GM21367 (cell line): Measurements from ENCODE around the gene RNF186.
"Not testable (repeated sequence)": the region's sequence is repeated elsewhere in the genome, so short reads cannot be mapped to it uniquely, and the experiment has no call there.

Experiments used
- ATAC-seq: cut with Tn5 transposase; IDR thresholded peaks from one replicate; pipeline ENCODE4 v1.9.1; 2021; ENCODE audit not compliant: unreplicated experiment

RNF186 gene

DNA sequence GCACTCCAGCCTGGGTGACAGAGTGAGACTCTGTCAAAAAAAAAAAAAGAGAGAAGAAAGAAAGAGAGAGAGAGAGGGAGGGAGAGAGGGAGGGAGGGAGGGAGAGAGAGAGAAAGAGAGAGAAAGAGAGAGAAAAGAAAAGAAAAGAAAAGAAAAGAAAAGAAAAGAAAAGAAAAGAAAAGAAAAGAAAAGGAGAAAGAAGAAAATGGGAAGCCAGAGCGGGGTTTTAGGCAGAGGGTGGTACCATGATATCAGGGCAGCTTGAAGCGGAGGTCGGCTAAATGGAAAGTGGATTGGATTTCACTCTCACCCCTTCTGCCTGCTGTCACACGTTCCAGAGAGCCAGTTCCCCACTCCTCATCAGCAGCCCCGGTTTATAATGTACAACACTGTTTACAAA is 17.3 kb downstream of the RNF186 start:
- no peak for ATAC-seq

DNA sequence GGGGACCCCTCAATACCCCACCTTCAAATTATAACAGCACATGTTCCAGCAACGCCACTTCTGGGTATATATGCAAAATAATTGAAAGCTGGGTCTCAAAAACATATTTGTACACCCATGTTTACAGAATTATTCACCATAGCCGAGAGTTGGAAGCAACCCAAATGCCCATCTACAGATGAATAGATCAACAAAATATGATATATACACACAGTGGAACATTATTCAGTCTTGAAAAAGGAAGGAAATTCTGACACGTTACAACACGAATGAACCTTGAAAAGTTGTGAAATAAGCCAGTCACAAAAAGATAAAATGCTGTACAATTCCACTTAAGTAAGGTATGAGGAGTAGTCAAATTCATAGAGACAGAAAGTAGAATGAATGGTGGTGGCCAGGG is 20.5 kb downstream of the RNF186 start:
- ATAC-seq = no peak

DNA sequence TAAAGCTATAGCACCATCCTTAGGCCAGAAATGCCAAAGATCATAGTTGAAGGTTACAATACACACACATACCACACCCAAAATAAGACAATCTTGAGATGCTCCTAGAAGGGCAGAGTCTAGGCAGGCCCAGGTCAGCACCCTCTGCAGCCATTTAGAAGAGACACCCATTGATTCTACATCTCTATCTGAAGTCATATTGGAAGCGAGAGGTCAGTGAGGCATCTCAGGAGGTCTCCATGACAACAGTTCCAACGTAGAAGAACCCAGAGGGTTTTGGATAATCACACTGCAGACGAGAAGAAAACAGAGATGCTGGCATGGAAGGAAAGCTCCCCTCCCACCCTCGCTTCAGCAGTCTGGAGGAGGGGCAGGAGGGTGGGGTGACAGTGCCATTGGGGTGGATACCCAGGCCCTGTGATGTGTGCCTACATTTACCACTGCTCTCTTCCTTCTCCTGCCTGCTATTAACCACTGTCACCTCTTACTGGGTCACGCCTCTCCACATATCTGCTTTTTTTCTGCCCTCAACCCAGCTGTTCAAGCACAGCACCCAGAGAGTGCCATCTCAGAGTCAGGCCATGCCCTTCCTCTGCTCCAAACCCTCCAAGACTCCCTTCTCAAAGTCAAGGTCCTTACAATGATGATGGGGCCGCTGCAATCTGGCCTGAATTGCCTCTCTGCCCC is 21.6 kb downstream of the RNF186 start:
- ATAC-seq = no peak

DNA sequence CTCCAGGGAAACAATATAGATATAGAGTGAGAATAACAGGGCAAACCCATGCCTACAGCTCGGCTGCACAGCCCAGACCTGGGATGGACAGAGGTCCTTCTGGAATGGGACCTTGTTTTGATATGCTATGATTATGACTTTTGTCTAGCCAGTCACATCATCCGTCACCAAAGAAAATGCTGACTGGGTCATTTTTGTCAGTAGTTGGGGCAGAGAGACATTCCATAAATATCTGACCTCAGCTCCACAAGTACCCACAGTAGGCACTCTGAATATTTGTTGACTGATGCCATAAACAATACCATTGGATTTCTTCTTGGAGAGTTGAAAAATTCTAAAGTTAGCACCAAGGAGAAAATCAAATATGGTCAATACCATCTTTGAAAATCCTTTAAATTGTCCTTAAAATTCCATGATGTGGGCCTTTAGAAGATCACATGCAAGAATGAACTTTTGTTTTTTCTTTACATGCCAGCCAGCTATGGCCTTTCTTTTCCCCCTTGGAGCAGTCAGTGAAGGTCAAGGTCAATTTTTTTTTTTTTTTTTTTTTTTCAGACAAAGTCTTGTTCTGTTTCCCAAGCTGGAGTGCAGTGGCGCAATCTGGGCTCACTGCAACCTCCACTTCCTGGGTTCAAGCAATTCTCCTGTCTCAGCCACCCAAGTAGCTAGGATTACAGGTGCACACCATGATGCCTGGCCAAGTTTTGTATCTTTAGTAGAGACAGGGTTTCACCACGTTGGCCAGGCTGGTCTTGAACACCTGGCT is 22.7 kb downstream of the RNF186 start:
- no peak for ATAC-seq

DNA sequence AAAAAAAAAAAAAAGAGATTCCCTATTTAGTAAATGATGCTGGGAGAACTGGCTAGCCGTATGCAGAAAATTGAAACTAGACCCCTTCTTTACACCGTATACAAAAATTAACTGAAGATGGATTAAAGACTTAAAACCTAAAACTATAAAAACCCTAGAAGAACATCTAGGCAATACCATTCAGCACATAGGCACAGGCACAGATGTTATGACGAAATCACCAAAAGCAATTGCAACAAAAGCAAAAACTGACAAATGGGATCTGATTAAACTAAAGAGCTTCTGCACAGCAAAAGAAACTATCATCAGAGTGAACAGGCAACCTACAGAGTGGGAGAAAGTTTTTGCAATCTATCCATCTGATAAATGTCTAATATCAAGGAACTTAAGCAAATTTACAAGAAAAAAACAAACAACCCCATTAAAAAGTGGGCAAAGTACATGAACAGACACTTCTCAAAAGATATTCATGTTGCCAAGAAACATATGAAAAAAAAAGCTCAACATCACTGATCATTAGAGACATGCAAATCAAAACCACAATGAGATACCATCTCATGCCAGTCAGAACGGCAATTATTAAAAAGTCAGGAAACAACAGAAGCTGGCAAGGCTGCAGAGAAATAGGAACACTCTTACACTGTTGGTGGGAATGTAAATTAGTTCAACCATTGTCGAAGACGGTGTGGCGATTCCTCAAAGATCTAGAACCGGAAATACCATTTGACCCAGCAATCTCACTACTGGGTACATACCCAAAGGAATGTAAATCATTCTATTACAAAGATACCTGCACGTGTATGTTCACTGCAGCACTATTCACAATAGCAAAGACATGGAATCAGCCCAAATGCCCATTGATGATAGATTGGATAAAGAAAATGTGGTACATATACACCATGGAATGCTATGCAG is 24.8 kb downstream of the RNF186 start:
- not testable (repeated sequence) for ATAC-seq

DNA sequence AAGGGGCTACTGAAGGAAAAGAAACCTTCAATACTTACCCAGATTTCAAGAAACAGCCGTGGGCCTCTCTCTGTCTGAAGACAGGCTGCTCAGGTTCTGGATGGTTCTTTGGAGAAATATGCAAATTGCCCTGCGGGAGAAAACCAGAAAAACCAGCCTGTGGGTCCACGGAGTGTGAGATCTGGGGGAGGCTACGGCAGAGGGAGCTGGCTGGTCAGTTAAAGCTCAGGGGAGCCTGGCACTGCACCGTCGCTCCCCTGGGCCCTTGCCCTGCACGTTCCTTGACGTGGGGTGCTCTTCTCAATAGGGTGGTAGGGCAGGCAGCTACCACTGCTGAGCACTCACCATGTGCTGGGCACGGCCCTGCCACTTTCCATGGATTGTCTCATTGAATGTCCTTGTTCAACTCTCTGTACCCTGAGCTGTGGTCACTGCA is 28.1 kb downstream of the RNF186 start:
- ATAC-seq = no peak

DNA sequence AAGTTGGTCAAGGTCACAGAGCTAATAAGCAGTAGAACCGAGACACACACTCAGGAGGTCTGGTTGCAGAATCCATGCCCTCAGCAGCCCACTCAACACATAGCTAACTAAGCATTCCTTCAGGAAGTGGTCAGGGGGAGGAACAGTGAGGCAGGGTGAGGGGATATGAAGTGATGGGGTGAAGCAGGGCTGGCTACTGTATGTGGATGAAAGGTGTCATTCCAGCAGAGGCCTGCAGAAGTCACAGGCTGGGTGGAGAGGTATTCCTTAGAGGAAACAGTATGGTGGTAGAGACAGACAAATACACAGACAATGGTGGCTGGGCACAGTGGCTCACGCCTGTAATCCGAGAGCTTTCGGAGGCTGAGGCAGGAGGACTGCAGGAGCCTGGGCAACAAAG is 29.4 kb downstream of the RNF186 start:
- no peak for ATAC-seq

- no peak for ATAC-seq
These were observed 34.7 kb downstream of the RNF186 start for GRCh38 chr1:19780267-19780877.

GRCh38 chr1:19776933-19777332 is 38.1 kb downstream of the RNF186 start:
- no peak for ATAC-seq

- ATAC-seq = no peak
These were observed 38.8 kb downstream of the RNF186 start for GRCh38 chr1:19776287-19776686.

DNA sequence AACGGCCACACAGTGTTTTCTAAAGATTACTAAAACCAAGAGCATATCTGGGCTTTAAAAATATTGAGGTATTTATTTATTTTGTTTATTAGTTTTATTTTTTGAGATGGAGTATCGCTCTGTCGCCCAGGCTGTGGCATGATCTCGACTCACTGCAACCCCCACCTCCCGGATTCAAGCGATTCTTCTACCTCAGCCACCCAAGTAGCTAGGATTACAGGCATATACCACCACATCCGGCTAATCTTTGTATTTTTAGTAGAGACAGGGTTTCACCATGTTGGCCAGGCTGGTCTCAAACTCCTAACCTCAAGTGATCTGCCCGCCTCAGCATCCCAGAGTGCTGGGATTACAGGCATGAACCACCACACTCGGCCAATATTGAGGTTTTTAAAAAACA is 39.3 kb downstream of the RNF186 start:
- no peak for ATAC-seq

DNA sequence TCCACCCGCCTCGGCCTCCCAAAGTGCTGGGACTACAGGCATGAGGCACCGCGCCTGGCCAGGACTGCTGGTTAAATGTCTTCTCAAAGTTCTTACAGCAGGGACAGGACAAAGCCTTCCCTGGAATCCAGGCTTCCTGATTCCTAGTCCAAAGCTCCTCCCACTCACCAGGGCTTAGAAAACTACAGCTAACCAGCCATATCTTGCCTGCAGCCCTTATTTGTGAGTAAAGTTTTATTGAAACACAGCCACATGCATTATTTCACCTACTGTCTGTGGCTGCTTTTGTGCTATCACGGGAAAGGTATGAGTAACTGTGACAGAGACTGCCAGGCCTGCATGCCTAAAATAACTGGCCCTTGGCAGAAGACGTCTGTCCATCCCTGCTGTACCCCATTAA is 39.8 kb downstream of the RNF186 start:
- no peak for ATAC-seq

DNA sequence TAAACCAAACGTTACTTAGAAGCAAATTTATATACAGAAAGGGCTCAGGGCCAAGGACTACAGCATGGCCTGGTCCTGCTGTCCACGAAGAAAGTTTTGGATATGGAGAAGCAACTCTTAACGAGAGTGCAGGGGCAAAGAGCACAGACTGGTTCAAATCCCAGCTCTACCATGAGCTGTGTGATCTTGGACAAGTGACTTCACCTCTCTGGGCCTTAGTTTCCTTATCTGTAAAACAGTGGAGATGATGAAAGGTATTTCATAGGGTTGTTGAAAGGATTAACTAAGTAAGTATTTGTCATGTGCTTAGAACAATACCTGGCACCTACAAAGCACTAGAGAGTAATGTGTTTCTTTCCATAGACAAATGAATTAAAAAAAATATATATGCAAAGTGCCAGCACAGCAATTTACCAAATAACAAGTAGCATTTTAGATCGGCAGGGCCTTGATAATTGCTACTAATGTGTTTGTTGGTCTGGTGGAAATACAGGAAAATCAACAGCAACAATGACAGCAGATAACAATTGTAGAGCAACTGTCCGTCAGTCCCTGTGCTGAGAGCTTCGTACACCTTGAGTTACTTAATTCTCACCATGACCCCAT is 40.8 kb downstream of the RNF186 start:
- ATAC-seq = no peak

DNA sequence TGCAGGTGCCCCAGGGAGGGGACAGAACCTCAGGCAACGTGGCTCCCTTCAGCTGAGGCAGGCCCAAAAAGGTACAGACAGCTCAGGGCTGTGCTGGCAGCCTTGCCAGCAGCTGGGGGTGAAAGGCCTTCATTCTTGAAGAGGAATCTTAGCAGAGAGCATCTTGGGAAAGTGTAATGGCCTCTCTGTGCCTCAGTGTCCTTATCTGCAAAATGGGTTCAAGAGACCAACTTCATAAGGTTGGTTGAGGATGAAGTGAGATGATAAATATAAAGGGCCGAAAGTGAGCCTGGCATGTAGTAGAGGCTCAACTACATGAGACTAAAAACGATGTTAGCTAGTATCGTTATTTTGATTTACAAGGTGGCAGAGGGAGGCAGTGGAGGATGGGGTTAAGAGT is 41.6 kb downstream of the RNF186 start:
- no peak for ATAC-seq

DNA sequence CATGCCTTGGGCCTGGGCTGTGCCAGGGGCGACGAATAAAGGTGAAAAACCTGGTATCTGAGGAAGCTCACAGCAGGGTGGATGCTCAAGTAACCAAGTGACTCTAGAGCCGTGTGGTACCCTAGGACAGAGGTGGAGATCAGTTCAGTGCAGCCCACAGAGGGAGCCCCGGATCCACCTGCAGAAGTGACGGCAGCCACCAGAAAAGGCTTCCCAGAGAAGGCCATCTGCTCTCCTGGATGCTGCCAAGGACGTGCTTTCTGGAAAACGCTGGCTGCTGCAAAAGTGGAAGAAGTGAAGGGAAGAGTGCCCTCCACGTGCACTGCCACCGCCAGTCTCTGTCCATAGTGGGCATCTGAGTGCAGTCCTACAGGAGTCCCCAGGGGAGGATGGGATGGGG is 43.0 kb downstream of the RNF186 start:
- ATAC-seq = no peak

DNA sequence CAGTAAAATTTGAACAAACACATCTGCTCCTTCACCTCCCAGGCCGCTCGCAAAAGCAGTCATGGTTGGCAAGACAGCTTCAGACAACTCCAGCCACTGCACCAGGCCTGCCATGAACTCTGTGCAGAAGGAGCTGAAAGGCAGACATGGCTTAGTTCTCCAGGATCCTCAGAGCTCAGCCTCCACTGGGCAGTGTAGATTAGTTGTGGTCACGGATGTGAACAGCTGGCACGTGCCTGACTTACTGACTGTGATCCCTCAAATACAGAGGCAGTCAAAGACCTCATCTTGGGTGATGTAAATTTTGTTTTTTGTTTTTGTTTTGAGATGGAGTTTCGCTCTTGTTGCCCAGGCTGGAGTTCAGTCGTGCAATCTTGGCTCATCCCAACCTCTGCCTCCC is 43.7 kb downstream of the RNF186 start:
- ATAC-seq = no peak

- ATAC-seq = no peak
These were observed 44.5 kb downstream of the RNF186 start for GRCh38 chr1:19770436-19771190.

GRCh38 chr1:19769211-19769932 is 45.7 kb downstream of the RNF186 start:
- no peak for ATAC-seq
